ENCODE measurements around the gene SH2D4B. TPM values are rescaled to one million over a fixed set of nuclear protein-coding genes. Genes with fewer than 3 reads are reported as not detected.

Gene SH2D4B
- polyA plus RNA-seq, 4 donors, result 0.03 to 0.09 TPM; not detected in 2

GRCh38 chr10:80687476-80687789, 149.7 kb downstream of the SH2D4B start:
- 77 to 88% (median 87%) methylated on average over 1 of the region's 1 CpG for WGBS, 3 donors
- FAIRE-seq (no peak), DNase-seq (no peak)
- Histone ChIP-seq H3K4me1 (ENCODE audit: control insufficient read depth in 3 of 3, insufficient read depth in 2 of 3, low read depth in 1 of 3, low read length in 2 of 3) (peaks cover 0 to 6% (median 0%) of the 10 kb centered on the region in 3 donors), H3K36me3 (ENCODE audit: control insufficient read depth in 3 of 3, insufficient read depth in 2 of 3, low read depth in 1 of 3, low read length in 3 of 3) (no peaks in the 10 kb centered on the region), H3K4me3 (ENCODE audit: low read depth in 1 of 3, low read length in 3 of 3) (no peak overlapping the region), H3K27me3 (ENCODE audit: control insufficient read depth in 3 of 3, insufficient read depth in 3 of 3, low read length in 3 of 3) (no peaks in the 10 kb centered on the region), H3K27ac (ENCODE audit: low read depth in 1 of 3, low read length in 2 of 3) (no peak overlapping the region), H3K9me3 (ENCODE audit: control insufficient read depth in 2 of 2, insufficient read depth in 1 of 2, low read depth in 1 of 2, low read length in 1 of 2) (no peaks in the 10 kb centered on the region)

- DNase-seq (no peak), FAIRE-seq (no peak)
- no peaks in the 10 kb centered on the region for H3K9me3 ChIP-seq (ENCODE audit: control insufficient read depth in 2 of 2, insufficient read depth in 1 of 2, low read depth in 1 of 2, low read length in 1 of 2)
- no peaks in the 10 kb centered on the region for H3K36me3 ChIP-seq (ENCODE audit: control insufficient read depth in 3 of 3, insufficient read depth in 2 of 3, low read depth in 1 of 3, low read length in 3 of 3)
- no peak overlapping the region for H3K4me3 ChIP-seq (ENCODE audit: low read depth in 1 of 3, low read length in 3 of 3)
- H3K27ac ChIP-seq (ENCODE audit: low read depth in 1 of 3, low read length in 2 of 3), result no peak overlapping the region
- H3K4me1 ChIP-seq (ENCODE audit: control insufficient read depth in 3 of 3, insufficient read depth in 2 of 3, low read depth in 1 of 3, low read length in 2 of 3), result peaks cover 0 to 5% (median 0%) of the 10 kb centered on the region in 3 donors
- no peaks in the 10 kb centered on the region for H3K27me3 ChIP-seq (ENCODE audit: control insufficient read depth in 3 of 3, insufficient read depth in 3 of 3, low read length in 3 of 3)
Measured at GRCh38 chr10:80690434-80690833, 152.7 kb downstream of the SH2D4B start.

- Histone ChIP-seq H3K27ac (ENCODE audit: low read depth in 1 of 3, low read length in 2 of 3) (no peak overlapping the region), H3K9me3 (ENCODE audit: control insufficient read depth in 2 of 2, insufficient read depth in 1 of 2, low read depth in 1 of 2, low read length in 1 of 2) (no peaks in the 10 kb centered on the region), H3K27me3 (ENCODE audit: control insufficient read depth in 3 of 3, insufficient read depth in 3 of 3, low read length in 3 of 3) (no peaks in the 10 kb centered on the region), H3K4me1 (ENCODE audit: control insufficient read depth in 3 of 3, insufficient read depth in 2 of 3, low read depth in 1 of 3, low read length in 2 of 3) (no peaks in the 10 kb centered on the region), H3K4me3 (ENCODE audit: low read depth in 1 of 3, low read length in 3 of 3) (no peak overlapping the region), H3K36me3 (ENCODE audit: control insufficient read depth in 3 of 3, insufficient read depth in 2 of 3, low read depth in 1 of 3, low read length in 3 of 3) (no peaks in the 10 kb centered on the region)
- no peak for DNase-seq
- FAIRE-seq, result no peak
Measured at GRCh38 chr10:80691441-80691840, 153.7 kb downstream of the SH2D4B start.

- WGBS, 3 donors, result 74 to 90% (median 76%) methylated on average over 3 of the region's 3 CpGs
Measured at GRCh38 chr10:80693565-80693964, 155.9 kb downstream of the SH2D4B start.

DNA sequence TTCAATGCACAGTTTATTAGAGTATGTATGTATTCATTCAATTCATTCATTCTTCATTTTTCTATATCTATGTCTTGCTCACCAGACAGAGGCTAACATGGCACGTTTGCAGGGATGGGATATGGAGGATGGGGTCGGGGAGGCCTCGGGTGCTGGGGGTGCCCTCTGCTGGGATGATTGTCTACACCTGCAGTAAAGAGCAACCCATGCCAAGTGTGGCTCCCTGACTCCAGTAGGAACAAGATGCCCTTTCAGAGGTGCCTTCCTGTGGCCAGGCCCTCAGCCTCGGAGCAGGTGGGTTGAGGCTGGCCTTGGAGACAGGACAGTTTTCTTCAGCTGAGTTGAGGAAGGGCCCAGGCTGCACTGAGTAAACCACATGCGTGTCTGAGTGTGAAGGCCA, 157.2 kb downstream of the SH2D4B start:
- FAIRE-seq, result no peak
- no peak for DNase-seq
- Histone ChIP-seq H3K27me3 (ENCODE audit: control insufficient read depth in 3 of 3, insufficient read depth in 3 of 3, low read length in 3 of 3) (no peaks in the 10 kb centered on the region), H3K27ac (ENCODE audit: low read depth in 1 of 3, low read length in 2 of 3) (no peak overlapping the region), H3K9me3 (ENCODE audit: control insufficient read depth in 2 of 2, insufficient read depth in 1 of 2, low read depth in 1 of 2, low read length in 1 of 2) (no peaks in the 10 kb centered on the region), H3K36me3 (ENCODE audit: control insufficient read depth in 3 of 3, insufficient read depth in 2 of 3, low read depth in 1 of 3, low read length in 3 of 3) (no peaks in the 10 kb centered on the region), H3K4me1 (ENCODE audit: control insufficient read depth in 3 of 3, insufficient read depth in 2 of 3, low read depth in 1 of 3, low read length in 2 of 3) (no peaks in the 10 kb centered on the region), H3K4me3 (ENCODE audit: low read depth in 1 of 3, low read length in 3 of 3) (no peak overlapping the region)
- WGBS, 3 donors, result 78 to 83% (median 79%) methylated on average over 5 of the region's 5 CpGs

More at GRCh38 chr10:80693565-80693964, 155.9 kb downstream of the SH2D4B start:
- Histone ChIP-seq H3K27ac (ENCODE audit: low read depth in 1 of 3, low read length in 2 of 3) (no peak overlapping the region), H3K9me3 (ENCODE audit: control insufficient read depth in 2 of 2, insufficient read depth in 1 of 2, low read depth in 1 of 2, low read length in 1 of 2) (no peaks in the 10 kb centered on the region), H3K36me3 (ENCODE audit: control insufficient read depth in 3 of 3, insufficient read depth in 2 of 3, low read depth in 1 of 3, low read length in 3 of 3) (no peaks in the 10 kb centered on the region), H3K27me3 (ENCODE audit: control insufficient read depth in 3 of 3, insufficient read depth in 3 of 3, low read length in 3 of 3) (no peaks in the 10 kb centered on the region), H3K4me3 (ENCODE audit: low read depth in 1 of 3, low read length in 3 of 3) (no peak overlapping the region), H3K4me1 (ENCODE audit: control insufficient read depth in 3 of 3, insufficient read depth in 2 of 3, low read depth in 1 of 3, low read length in 2 of 3) (no peaks in the 10 kb centered on the region)
- no peak for FAIRE-seq
- DNase-seq, result no peak

Other genes with a start within 250 kb of the SH2D4B start
- under 1 TPM in 2 of 4 donors, not detected in 2; 0.18 to 0.52 TPM for gene MAT1A, start 248.2 kb upstream of the SH2D4B start, polyA plus RNA-seq
- not detected for gene DYDC1, start 181.1 kb upstream of the SH2D4B start, polyA plus RNA-seq
- 1 to 10 TPM in 1 of 4 donors, under 1 TPM in 1, not detected in 2; 0.64 to 1.4 TPM for gene DYDC2, start 181.1 kb upstream of the SH2D4B start, polyA plus RNA-seq
- 100 to 1,000 TPM in 1 of 4 donors, 10 to 100 TPM in 3; 40.9 to 144 (median 56.9) TPM for gene PRXL2A, start 129.4 kb upstream of the SH2D4B start, polyA plus RNA-seq
- gene TSPAN14, start 83.6 kb upstream of the SH2D4B start, polyA plus RNA-seq, result 10 to 100 TPM in 2 of 4 donors, 1 to 10 TPM in 2; 7.4 to 69.4 (median 32.4) TPM